ENCODE results near the gene CAPN15. TPM values are rescaled to one million over a fixed set of nuclear protein-coding genes. Genes with fewer than 3 reads are reported as not detected.

Gene CAPN15
- total RNA-seq, 1 donor from 2014 or later, result 38.7 TPM

- Histone ChIP-seq H3K4me2 (ENCODE audit: low read length) (peak overlapping the region; percentile 95), H3K9me3 (ENCODE audit: insufficient read depth, low read depth, low read length) (no peaks in the 10 kb centered on the region), H3K27me3 (ENCODE audit: insufficient read depth, low read length) (no peaks in the 10 kb centered on the region), H3K36me3 (ENCODE audit: insufficient read depth, low read length) (no peaks in the 10 kb centered on the region), H3K27ac (ENCODE audit: low read depth, low read length) (peak overlapping the region; percentile 53), H4K20me1 (ENCODE audit: insufficient read depth, low read length) (peaks cover 30% of the 10 kb centered on the region), H3K4me3 (ENCODE audit: insufficient read depth, low read depth, low read length) (no peak overlapping the region), H2AFZ (ENCODE audit: low read depth, low read length) (peak overlapping the region; percentile 92), H3K9ac (ENCODE audit: low read length) (peak overlapping the region; percentile 85), H3K4me1 (ENCODE audit: insufficient read depth, low read length) (peaks cover 19% of the 10 kb centered on the region), H3K79me2 (ENCODE audit: insufficient read depth, low read length) (peaks cover 26% of the 10 kb centered on the region)
- Mint-ChIP-seq H3K27me3 (ENCODE audit: low read depth, unreplicated experiment) (no peaks in the 10 kb centered on the region), H3K4me1 (ENCODE audit: low read depth, unreplicated experiment) (peaks cover 6% of the 10 kb centered on the region), H3K36me3 (ENCODE audit: low read depth, unreplicated experiment) (no peaks in the 10 kb centered on the region), H3K9me3 (ENCODE audit: unreplicated experiment) (no peaks in the 10 kb centered on the region), H3K4me3 (ENCODE audit: unreplicated experiment) (peak overlapping the region; percentile 85), H3K27ac (ENCODE audit: unreplicated experiment) (no peak overlapping the region)
- TF ChIP-seq CTCF (IDR thresholded peaks at IDR 0.05; ENCODE audit: insufficient read depth, low read depth, low read length), result no peak
- no peak for TF ChIP-seq EZH2 (IDR thresholded peaks at IDR 0.05; ENCODE audit: insufficient read depth, low read length)
- DNase-seq (ENCODE audit: low read depth) (no peak), FAIRE-seq (no peak)
These were observed 41.1 kb downstream of the CAPN15 start for GRCh38 chr16:568401-569258.

- Mint-ChIP-seq H3K27me3 (ENCODE audit: low read depth, unreplicated experiment) (no peaks in the 10 kb centered on the region), H3K9me3 (ENCODE audit: unreplicated experiment) (no peaks in the 10 kb centered on the region), H3K36me3 (ENCODE audit: low read depth, unreplicated experiment) (no peaks in the 10 kb centered on the region), H3K4me1 (ENCODE audit: low read depth, unreplicated experiment) (peaks cover 6% of the 10 kb centered on the region), H3K27ac (ENCODE audit: unreplicated experiment) (peak within 1 kb of the TSS; percentile 72), H3K4me3 (ENCODE audit: unreplicated experiment) (peak within 1 kb of the TSS; percentile 86)
- peak within 1 kb of the TSS; percentile 93 for H3K4me3 ChIP-seq (ENCODE audit: insufficient read depth, low read depth, low read length)
- TF ChIP-seq EZH2 (IDR thresholded peaks at IDR 0.05; ENCODE audit: insufficient read depth, low read length), result no peak
- no peak for TF ChIP-seq CTCF (IDR thresholded peaks at IDR 0.05; ENCODE audit: insufficient read depth, low read depth, low read length)
- H2AFZ ChIP-seq (ENCODE audit: low read depth, low read length), result peak within 1 kb of the TSS; percentile 92
- H3K27ac ChIP-seq (ENCODE audit: low read depth, low read length), result peak within 1 kb of the TSS; percentile 53
- peaks cover 26% of the 10 kb centered on the region for H3K79me2 ChIP-seq (ENCODE audit: insufficient read depth, low read length)
- no peaks in the 10 kb centered on the region for H3K9me3 ChIP-seq (ENCODE audit: insufficient read depth, low read depth, low read length)
- FAIRE-seq (no peak), DNase-seq (ENCODE audit: low read depth) (peak; percentile 47)
- peaks cover 2% of the 10 kb centered on the region for H3K36me3 ChIP-seq (ENCODE audit: insufficient read depth, low read length)
- H3K27me3 ChIP-seq (ENCODE audit: insufficient read depth, low read length), result no peaks in the 10 kb centered on the region
- H3K4me2 ChIP-seq (ENCODE audit: low read length), result peak within 1 kb of the TSS; percentile 95
- H3K4me1 ChIP-seq (ENCODE audit: insufficient read depth, low read length), result peaks cover 19% of the 10 kb centered on the region
- H3K9ac ChIP-seq (ENCODE audit: low read length), result peak within 1 kb of the TSS; percentile 85
- peaks cover 32% of the 10 kb centered on the region for H4K20me1 ChIP-seq (ENCODE audit: insufficient read depth, low read length)
These were observed 42.1 kb downstream of the CAPN15 start, which contains the start of gene PIGQ for GRCh38 chr16:569445-570254. Gene PIGQ, plus strand, starts transcription at chr16:569968. Its CDS starts 4,107 bp downstream, at chr16:574075.
